ENCODE results near the gene CARS2. TPM values are rescaled to one million over a fixed set of nuclear protein-coding genes. Genes with fewer than 3 reads are reported as not detected.

Gene CARS2
- total and polyA plus RNA-seq, 2 experiments from 2014 or later: 39.0 to 53.5 TPM

GRCh38 chr13:110638814-110639806, 66.8 kb downstream of the CARS2 start:
- Histone ChIP-seq H3K9me2 (ENCODE audit: insufficient read depth) (no peaks in the 10 kb centered on the region), H4K20me1 (replicated peaks; ENCODE audit: insufficient read depth) (peaks cover 8% of the 10 kb centered on the region), H3K27ac (ENCODE audit: low read depth) (0 out of 2 replicates have a peak overlapping the region, but pooled peaks have one; percentile 55), H3K4me2 (no peak overlapping the region), H3K36me3 (ENCODE audit: insufficient read depth) (peaks cover 17% of the 10 kb centered on the region; the same call in 1 of the 2 replicates), H3K27me3 (ENCODE audit: insufficient read depth) (no peaks in the 10 kb centered on the region), H2AFZ (no peak overlapping the region), H3K4me3 (no peak overlapping the region), H3F3A (replicated peaks; ENCODE audit: low read depth) (peaks cover 4% of the 10 kb centered on the region; the same call in 1 of the 2 replicates), H3K4me1 (ENCODE audit: insufficient read depth) (no peaks in the 10 kb centered on the region), H3K79me2 (replicated peaks; ENCODE audit: insufficient read depth) (peaks cover 3% of the 10 kb centered on the region; the same call in 1 of the 2 replicates)
- H3K4me1 Mint-ChIP-seq: no peaks in the 10 kb centered on the region; the same call in 2 of the 3 replicates
- H3K27me3 Mint-ChIP-seq (ENCODE audit: insufficient read depth, low read depth, poor library complexity): peaks cover 2% of the 10 kb centered on the region
- no peak for DNase-seq (ENCODE audit: low spot score)
- peaks cover 74% of the 10 kb centered on the region for H3K36me3 Mint-ChIP-seq (ENCODE audit: low read depth)
- TF ChIP-seq, protein P1, sequence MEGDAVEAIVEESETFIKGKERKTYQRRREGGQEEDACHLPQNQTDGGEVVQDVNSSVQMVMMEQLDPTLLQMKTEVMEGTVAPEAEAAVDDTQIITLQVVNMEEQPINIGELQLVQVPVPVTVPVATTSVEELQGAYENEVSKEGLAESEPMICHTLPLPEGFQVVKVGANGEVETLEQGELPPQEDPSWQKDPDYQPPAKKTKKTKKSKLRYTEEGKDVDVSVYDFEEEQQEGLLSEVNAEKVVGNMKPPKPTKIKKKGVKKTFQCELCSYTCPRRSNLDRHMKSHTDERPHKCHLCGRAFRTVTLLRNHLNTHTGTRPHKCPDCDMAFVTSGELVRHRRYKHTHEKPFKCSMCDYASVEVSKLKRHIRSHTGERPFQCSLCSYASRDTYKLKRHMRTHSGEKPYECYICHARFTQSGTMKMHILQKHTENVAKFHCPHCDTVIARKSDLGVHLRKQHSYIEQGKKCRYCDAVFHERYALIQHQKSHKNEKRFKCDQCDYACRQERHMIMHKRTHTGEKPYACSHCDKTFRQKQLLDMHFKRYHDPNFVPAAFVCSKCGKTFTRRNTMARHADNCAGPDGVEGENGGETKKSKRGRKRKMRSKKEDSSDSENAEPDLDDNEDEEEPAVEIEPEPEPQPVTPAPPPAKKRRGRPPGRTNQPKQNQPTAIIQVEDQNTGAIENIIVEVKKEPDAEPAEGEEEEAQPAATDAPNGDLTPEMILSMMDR (conservative IDR thresholded peaks at IDR 0.05; ENCODE audit: low read depth in 2 of 2): no peak
- no peak for TF ChIP-seq ZNF331 (CRISPR knock-in tag; IDR thresholded peaks at IDR 0.05; ENCODE audit: low read depth)
- no peak for TF ChIP-seq REST (IDR thresholded peaks at IDR 0.05; ENCODE audit: unreplicated experiment)
- TF ChIP-seq, protein P2, sequence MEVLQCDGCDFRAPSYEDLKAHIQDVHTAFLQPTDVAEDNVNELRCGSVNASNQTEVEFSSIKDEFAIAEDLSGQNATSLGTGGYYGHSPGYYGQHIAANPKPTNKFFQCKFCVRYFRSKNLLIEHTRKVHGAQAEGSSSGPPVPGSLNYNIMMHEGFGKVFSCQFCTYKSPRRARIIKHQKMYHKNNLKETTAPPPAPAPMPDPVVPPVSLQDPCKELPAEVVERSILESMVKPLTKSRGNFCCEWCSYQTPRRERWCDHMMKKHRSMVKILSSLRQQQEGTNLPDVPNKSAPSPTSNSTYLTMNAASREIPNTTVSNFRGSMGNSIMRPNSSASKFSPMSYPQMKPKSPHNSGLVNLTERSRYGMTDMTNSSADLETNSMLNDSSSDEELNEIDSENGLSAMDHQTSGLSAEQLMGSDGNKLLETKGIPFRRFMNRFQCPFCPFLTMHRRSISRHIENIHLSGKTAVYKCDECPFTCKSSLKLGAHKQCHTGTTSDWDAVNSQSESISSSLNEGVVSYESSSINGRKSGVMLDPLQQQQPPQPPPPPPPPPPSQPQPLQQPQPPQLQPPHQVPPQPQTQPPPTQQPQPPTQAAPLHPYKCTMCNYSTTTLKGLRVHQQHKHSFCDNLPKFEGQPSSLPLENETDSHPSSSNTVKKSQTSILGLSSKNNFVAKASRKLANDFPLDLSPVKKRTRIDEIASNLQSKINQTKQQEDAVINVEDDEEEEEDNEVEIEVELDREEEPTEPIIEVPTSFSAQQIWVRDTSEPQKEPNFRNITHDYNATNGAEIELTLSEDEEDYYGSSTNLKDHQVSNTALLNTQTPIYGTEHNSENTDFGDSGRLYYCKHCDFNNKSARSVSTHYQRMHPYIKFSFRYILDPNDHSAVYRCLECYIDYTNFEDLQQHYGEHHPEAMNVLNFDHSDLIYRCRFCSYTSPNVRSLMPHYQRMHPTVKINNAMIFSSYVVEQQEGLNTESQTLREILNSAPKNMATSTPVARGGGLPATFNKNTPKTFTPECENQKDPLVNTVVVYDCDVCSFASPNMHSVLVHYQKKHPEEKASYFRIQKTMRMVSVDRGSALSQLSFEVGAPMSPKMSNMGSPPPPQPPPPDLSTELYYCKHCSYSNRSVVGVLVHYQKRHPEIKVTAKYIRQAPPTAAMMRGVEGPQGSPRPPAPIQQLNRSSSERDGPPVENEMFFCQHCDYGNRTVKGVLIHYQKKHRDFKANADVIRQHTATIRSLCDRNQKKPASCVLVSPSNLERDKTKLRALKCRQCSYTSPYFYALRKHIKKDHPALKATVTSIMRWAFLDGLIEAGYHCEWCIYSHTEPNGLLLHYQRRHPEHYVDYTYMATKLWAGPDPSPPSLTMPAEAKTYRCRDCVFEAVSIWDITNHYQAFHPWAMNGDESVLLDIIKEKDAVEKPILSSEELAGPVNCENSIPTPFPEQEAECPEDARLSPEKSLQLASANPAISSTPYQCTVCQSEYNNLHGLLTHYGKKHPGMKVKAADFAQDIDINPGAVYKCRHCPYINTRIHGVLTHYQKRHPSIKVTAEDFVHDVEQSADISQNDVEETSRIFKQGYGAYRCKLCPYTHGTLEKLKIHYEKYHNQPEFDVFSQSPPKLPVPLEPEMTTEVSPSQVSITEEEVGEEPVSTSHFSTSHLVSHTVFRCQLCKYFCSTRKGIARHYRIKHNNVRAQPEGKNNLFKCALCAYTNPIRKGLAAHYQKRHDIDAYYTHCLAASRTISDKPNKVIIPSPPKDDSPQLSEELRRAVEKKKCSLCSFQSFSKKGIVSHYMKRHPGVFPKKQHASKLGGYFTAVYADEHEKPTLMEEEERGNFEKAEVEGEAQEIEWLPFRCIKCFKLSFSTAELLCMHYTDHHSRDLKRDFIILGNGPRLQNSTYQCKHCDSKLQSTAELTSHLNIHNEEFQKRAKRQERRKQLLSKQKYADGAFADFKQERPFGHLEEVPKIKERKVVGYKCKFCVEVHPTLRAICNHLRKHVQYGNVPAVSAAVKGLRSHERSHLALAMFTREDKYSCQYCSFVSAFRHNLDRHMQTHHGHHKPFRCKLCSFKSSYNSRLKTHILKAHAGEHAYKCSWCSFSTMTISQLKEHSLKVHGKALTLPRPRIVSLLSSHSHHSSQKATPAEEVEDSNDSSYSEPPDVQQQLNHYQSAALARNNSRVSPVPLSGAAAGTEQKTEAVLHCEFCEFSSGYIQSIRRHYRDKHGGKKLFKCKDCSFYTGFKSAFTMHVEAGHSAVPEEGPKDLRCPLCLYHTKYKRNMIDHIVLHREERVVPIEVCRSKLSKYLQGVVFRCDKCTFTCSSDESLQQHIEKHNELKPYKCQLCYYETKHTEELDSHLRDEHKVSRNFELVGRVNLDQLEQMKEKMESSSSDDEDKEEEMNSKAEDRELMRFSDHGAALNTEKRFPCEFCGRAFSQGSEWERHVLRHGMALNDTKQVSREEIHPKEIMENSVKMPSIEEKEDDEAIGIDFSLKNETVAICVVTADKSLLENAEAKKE (CRISPR knock-in tag; IDR thresholded peaks at IDR 0.05): no peak
- TF ChIP-seq ETS1 (IDR thresholded peaks at IDR 0.05): no peak
- TF ChIP-seq STAT1 (IDR thresholded peaks at IDR 0.05; ENCODE audit: unreplicated experiment): no peak
- no peak for TF ChIP-seq EZH2 (IDR thresholded peaks at IDR 0.05; ENCODE audit: low read depth, unreplicated experiment)
- TF ChIP-seq JUNB (IDR thresholded peaks at IDR 0.05; ENCODE audit: unreplicated experiment): no peak
- no peak for TF ChIP-seq CREB1 (CRISPR knock-in tag; IDR thresholded peaks at IDR 0.05; ENCODE audit: low read depth)
- no peak for TF ChIP-seq POLR2AphosphoS5 (IDR thresholded peaks at IDR 0.05; ENCODE audit: low read depth)
- no peak for TF ChIP-seq ZNF114 (CRISPR knock-in tag; IDR thresholded peaks at IDR 0.05)
- no peak for TF ChIP-seq NANOG (IDR thresholded peaks at IDR 0.05; ENCODE audit: borderline replicate concordance)
- TF ChIP-seq EZH2phosphoT487 (IDR thresholded peaks at IDR 0.05; ENCODE audit: unreplicated experiment): no peak
- no peak overlapping the region for H3K27ac Mint-ChIP-seq
- no peak overlapping the region for H3K4me3 Mint-ChIP-seq
- no peaks in the 10 kb centered on the region; the same call in 2 of the 3 replicates for H3K9me3 Mint-ChIP-seq
- ATAC-seq: no peak

Data from GM23338 (cell line).